GM12878 (cell line): ENCODE results near the gene TRAF3. TPM values are rescaled to one million over a fixed set of nuclear protein-coding genes. Genes with fewer than 3 reads are reported as not detected.

Experiments used
- PRDM15 ChIP-seq: fragments of 450-650 bp; formaldehyde crosslinking; IDR thresholded peaks from 2 replicates; pipeline ENCODE4 v1.4.0; 2020; ENCODE audit warnings: mild to moderate bottlenecking, moderate library complexity
- RBBP5 ChIP-seq: fragments of 200-600 bp; sonication (generic); conservative IDR thresholded peaks from 2 replicates; pipeline ENCODE4 v1.6.1; 2016
- SMAD1 ChIP-seq: fragments of 450-650 bp; IDR thresholded peaks from 2 replicates; pipeline ENCODE4 v1.6.1; 2018; ENCODE audit warnings: mild to moderate bottlenecking, low read depth; ENCODE audit not compliant: partially characterized antibody
- ZNF592 ChIP-seq: fragments of 450-650 bp; IDR thresholded peaks from 2 replicates; pipeline ENCODE4 v1.6.1; 2017; ENCODE audit warnings: mild to moderate bottlenecking, moderate library complexity
- polyA plus RNA-seq, 11 experiments: library from polyadenylated mRNA; depleted of rRNA in 4 of 11; unstranded in 6 of 11; stranded (reverse) in 5 of 11; fragments of >200 nt; fragmentation: Nextera tagmentation in 4 of 11; fragmentation: Illumina TruSeq in 1 of 11; extraction: Ambion mirVana in 4 of 11; extraction: Trizol in 1 of 11; gene quantifications; 1 replicate in 1 of 11; 2 replicates in 10 of 11; pipeline versions ENCODE4 v1.2.1 to v1.2.3, GENCODE V29; 2011 to 2016; ENCODE audit warnings: inconsistent platforms in 2 of 11, missing spikeins in 2 of 11, low read depth in 1 of 11
- total RNA-seq, 4 experiments: library from RNA; depleted of rRNA in 3 of 4; stranded (reverse); fragments of >200 nt in 3 of 4; fragmentation: Illumina TruSeq in 1 of 4; extraction: Trizol in 1 of 4; gene quantifications; 2 replicates each; pipeline versions ENCODE4 v1.2.1 to v1.2.3, GENCODE V29; 2013 to 2021

The TRAF3 gene
- total and polyA plus RNA-seq, 10 of the 15 experiments (the other 5 are each of a cell fraction or from before 2014, with no cell fraction given) = 3.0 to 70.1 (median 36.5) TPM

- TF ChIP-seq PRDM15 (no peak), SMAD1 (no peak), ZNF592 (no peak), RBBP5 (no peak)
These were observed 42.6 kb downstream of the TRAF3 start (continued) for GRCh38 chr14:102819747-102820330.
